HepG2 (cell line): ENCODE data around the gene ABHD6. TPM values are rescaled to one million over a fixed set of nuclear protein-coding genes. Genes with fewer than 3 reads are reported as not detected.
"Not testable (repeated sequence)": the region's sequence is repeated elsewhere in the genome, so short reads cannot be mapped to it uniquely, and the experiment has no call there.

Source experiments
- ATAC-seq: fragments of 200-7000 bp; cut with Tn5 transposase; 3 replicates; pipeline ENCODE4 v1.9.1; 2020; ENCODE audit warnings: mild to moderate bottlenecking, moderate library complexity
- BruUV-seq: library from RNA; stranded (reverse); fragments of 400-500 nt; replicated peaks from 2 replicates; lab custom pipeline; 2021; lab: Mats Ljungman, UMichigan
- CTCF ChIA-PET: fragments of 300-600 bp; formaldehyde crosslinking; extraction: SDS; loops from one replicate; lab custom pipeline; 2021; ENCODE audit warnings: low total read pairs, inconsistent platforms, low intra/inter-chr PET ratio; lab: Yijun Ruan, JAX
- POLR2A ChIA-PET: fragments of 350-600 bp; sonication (Branson Sonifier 250); formaldehyde crosslinking; loops from one replicate; lab custom pipeline; 2020; ENCODE audit warnings: antibody characterized with exemption, inconsistent platforms; lab: Yijun Ruan, JAX
- DNase-seq: peaks from one replicate; pipeline ENCODE4 v3.0.0-alpha.2; 2015; ENCODE audit warnings: low spot score
- FAIRE-seq: peaks from 3 replicates; lab custom pipeline; 2011; peaks lifted over from hg19 to GRCh38; lab: Jason Lieb, UNC
- H2AFZ ChIP-seq: one replicate; pipeline ENCODE4 v1.6.1; 2011; ENCODE audit warnings: low read length, inconsistent platforms
- H3K27ac ChIP-seq: fragments of 300-600 bp; 3 replicates; pipeline ENCODE4 v1.8.0; 2011; ENCODE audit warnings: mixed run types, mild to moderate bottlenecking, mixed read lengths, low read length, inconsistent platforms; ENCODE audit not compliant: insufficient read depth; ENCODE audit errors: extremely low read length
- H3K27me3 ChIP-seq, 2 experiments: fragments of 200-600 bp in 1 of 2; 2 replicates in 1 of 2; 3 replicates in 1 of 2; pipeline versions ENCODE4 v1.6.0 to v1.8.0; 2011; ENCODE audit warnings: low read length in 2 of 2, mild to moderate bottlenecking in 2 of 2, moderate library complexity in 2 of 2, inconsistent platforms in 1 of 2; ENCODE audit not compliant: insufficient read depth in 2 of 2, control insufficient read depth in 1 of 2
- H3K36me3 ChIP-seq, 2 experiments: fragments of 200-600 bp in 1 of 2; replicated peaks in 1 of 2; 2 replicates in 1 of 2; 3 replicates in 1 of 2; pipeline versions ENCODE4 v1.5.1 to v1.8.0; 2011; ENCODE audit warnings: low read length in 2 of 2, inconsistent platforms in 1 of 2; ENCODE audit not compliant: insufficient read depth in 2 of 2, control insufficient read depth in 1 of 2
- H3K4me1 ChIP-seq: 2 replicates; pipeline ENCODE4 v1.5.1; 2012; ENCODE audit warnings: low read length, inconsistent platforms; ENCODE audit not compliant: insufficient read depth
- H3K4me2 ChIP-seq: 2 replicates; pipeline ENCODE4 v1.6.0; 2011; ENCODE audit warnings: low read depth, low read length, inconsistent platforms
- H3K4me3 ChIP-seq, 3 experiments: fragments of 200-600 bp in 1 of 3; sonication (generic), shearing (Covaris generic) in 1 of 3; replicated peaks in 1 of 3; 2 replicates each; pipeline ENCODE4 v1.5.1; 2011 to 2016; ENCODE audit warnings: low read length in 3 of 3, inconsistent platforms in 2 of 3, low read depth in 2 of 3, mild to moderate bottlenecking in 2 of 3, control low read depth in 1 of 3, mixed read lengths in 1 of 3; ENCODE audit not compliant: insufficient read depth in 1 of 3
- H3K79me2 ChIP-seq: one replicate; pipeline ENCODE4 v1.6.1; 2011; ENCODE audit warnings: low read length, inconsistent platforms; ENCODE audit not compliant: insufficient read depth
- H3K9ac ChIP-seq: 2 replicates; pipeline ENCODE4 v1.6.0; 2011; ENCODE audit warnings: mild to moderate bottlenecking, low read depth, low read length, inconsistent platforms; ENCODE audit not compliant: insufficient read depth
- H3K9me3 ChIP-seq: 2 replicates; pipeline ENCODE4 v1.5.1; 2012; ENCODE audit warnings: mild to moderate bottlenecking, low read length
- H4K20me1 ChIP-seq: 2 replicates; pipeline ENCODE4 v1.6.0; 2011; ENCODE audit warnings: inconsistent platforms, mild to moderate bottlenecking, low read length, moderate library complexity; ENCODE audit not compliant: insufficient read depth
- ARID2 ChIP-seq: sonication (generic); formaldehyde crosslinking; IDR thresholded peaks from 2 replicates; pipeline ENCODE4 v1.8.1; 2022; ENCODE audit warnings: mild to moderate bottlenecking, missing genetic modification reagents, borderline replicate concordance
- ELF3 ChIP-seq: IDR thresholded peaks from 2 replicates; pipeline ENCODE4 v1.6.1; 2016; ENCODE audit warnings: missing genetic modification reagents, missing compliant biosample characterization
- ZKSCAN1 ChIP-seq: fragments of 150-350 bp; IDR thresholded peaks from 2 replicates; pipeline ENCODE4 v1.6.1; 2014; ENCODE audit warnings: low read length
- WGBS: methylation state at CpG from one replicate; pipeline ENCODE4 v1.1.6; 2017; ENCODE audit warnings: low lambda C conversion rate; 5-methylcytosine and 5-hydroxymethylcytosine counted together
- in situ Hi-C: cut with HindIII; loops from 2 replicates; pipeline ENCODE4 v1.10.0; 2017; ENCODE audit warnings: low pct_unique_long_range_greater_than_20kb; ENCODE audit not compliant: extremely low pct_ligation_motif_present
- intact Hi-C: fragments of 100-400 bp; cut with micrococcal nuclease; formaldehyde crosslinking; loops from one replicate; pipeline ENCODE4 v1.10.0; 2022; ENCODE audit not compliant: unreplicated experiment
- polyA plus RNA-seq, 8 experiments: library from polyadenylated mRNA; depleted of rRNA in 3 of 8; stranded (reverse) in 7 of 8; unstranded in 1 of 8; fragments of >200 nt; fragmentation: Illumina TruSeq in 4 of 8; extraction: Trizol in 4 of 8; gene quantifications; 2 replicates each; pipeline versions ENCODE4 v1.2.1 to v1.2.3, GENCODE V29; 2011 to 2016; ENCODE audit warnings: low read depth in 4 of 8, missing spikeins in 1 of 8, mixed read lengths in 1 of 8; ENCODE audit not compliant: insufficient read depth in 1 of 8
- total RNA-seq, 5 experiments: library from RNA; depleted of rRNA; stranded (reverse); fragments of >200 nt; fragmentation: Illumina TruSeq; extraction: Trizol; gene quantifications; 2 replicates each; pipeline ENCODE4 v1.2.3, GENCODE V29; 2016; ENCODE audit warnings: low read depth in 1 of 5

ABHD6 gene
- total and polyA plus RNA-seq, 2 of the 13 experiments (the other 11 are each of a cell fraction or from before 2014, with no cell fraction given) = 9.0 to 17.2 TPM

GRCh38 chr3:58337190-58337589, 99.6 kb downstream of the ABHD6 start:
- Histone ChIP-seq H3K9me3 (no peaks in the 10 kb centered on the region), H3K9ac (no peak overlapping the region)
- FAIRE-seq = no peak
- in situ Hi-C loops = no loop called here
- peak; percentile 90 for TF ChIP-seq ZKSCAN1
- TF ChIP-seq ARID2 (CRISPR knock-in tag) = no peak
- no peak for TF ChIP-seq ELF3 (CRISPR knock-in tag)
- TF ChIP-seq, all 625 proteins: peak for 1
- no peak overlapping the region for H3K4me3 ChIP-seq
- ATAC-seq = no peak
- H3K4me2 ChIP-seq = no peak overlapping the region
- H3K36me3 ChIP-seq = 0 out of 5 replicates have a peak, but pooled peaks cover 0 to 3% of the 10 kb centered on the region in 2 experiments
- intact Hi-C loops = loop anchor here (10.0 kb wide), 1 partner anchor 198 kb away; the partner anchor contains the start of gene ACOX2
- BruUV-seq = no TSS peak
- DNase-seq = no peak
- H2AFZ ChIP-seq = no peak overlapping the region
- WGBS = 92% methylated on average over 1 of the region's 1 CpG
- POLR2A ChIA-PET = interaction anchor here (2.7 kb wide), 1 partner anchor 31 kb away, joined by 10 read pairs; the partner anchor contains the start of genes HTD2 and RPP14
- no peaks in the 10 kb centered on the region; a peak in 1 of 5 replicates for H3K27me3 ChIP-seq
- peaks cover 23% of the 10 kb centered on the region for H3K4me1 ChIP-seq
- H4K20me1 ChIP-seq = no peaks in the 10 kb centered on the region
- no peak overlapping the region for H3K27ac ChIP-seq
- peaks cover 9% of the 10 kb centered on the region for H3K79me2 ChIP-seq
- CTCF ChIA-PET = no interaction called here

DNA sequence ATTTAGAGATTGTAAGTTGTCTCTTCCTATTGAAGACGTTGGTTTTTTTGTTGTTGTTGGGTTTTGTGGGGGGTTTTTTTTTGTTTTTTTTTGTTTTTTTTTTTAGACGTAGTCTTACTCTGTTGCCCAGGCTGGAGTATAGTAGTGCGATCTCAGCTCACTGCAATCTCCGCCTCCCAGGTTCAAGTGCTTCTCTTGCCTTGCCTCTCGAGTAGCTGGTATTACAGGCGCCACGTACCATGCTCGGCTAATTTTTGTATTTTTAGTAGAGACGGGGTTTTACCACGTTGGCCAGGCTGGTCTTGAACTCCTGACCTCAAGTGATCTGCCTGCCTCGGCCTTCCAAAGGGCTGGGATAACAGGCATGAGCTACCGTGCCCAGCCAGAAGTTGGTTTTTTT, 101.6 kb downstream of the ABHD6 start:
- BruUV-seq, H3K9me3 ChIP-seq, H3K4me3 ChIP-seq, H3K4me2 ChIP-seq, H3K9ac ChIP-seq, CTCF ChIA-PET, H2AFZ ChIP-seq, FAIRE-seq, H3K36me3 ChIP-seq, POLR2A ChIA-PET, in situ Hi-C loops, H3K79me2 ChIP-seq, ATAC-seq, H3K27ac ChIP-seq, DNase-seq, H4K20me1 ChIP-seq, H3K27me3 ChIP-seq: not testable (repeated sequence)
- intact Hi-C loops = loop anchor here (10.0 kb wide), 1 partner anchor 196 kb away; the partner anchor contains the start of gene ACOX2
- H3K4me1 ChIP-seq = peaks cover 36% of the 10 kb centered on the region
- 98% methylated on average over 10 of the region's 12 CpGs for WGBS
